Superior temporal gyrus (tissue), 1 donor: ENCODE measurements around the gene KNL1.
"Not testable (repeated sequence)": the region's sequence is repeated elsewhere in the genome, so short reads cannot be mapped to it uniquely, and the experiment has no call there.

ENCODE experiments used
- DNase-seq: peaks from one replicate; pipeline ENCODE4 v3.0.0-alpha.2; 2016; ENCODE audit errors: extremely low spot score

KNL1 gene

GRCh38 chr15:40584191-40584590 lies 9.9 kb upstream of the KNL1 start:
- DNase-seq, result peak; percentile 86

GRCh38 chr15:40590667-40591050 lies 3.4 kb upstream of the KNL1 start:
- no peak for DNase-seq

DNA sequence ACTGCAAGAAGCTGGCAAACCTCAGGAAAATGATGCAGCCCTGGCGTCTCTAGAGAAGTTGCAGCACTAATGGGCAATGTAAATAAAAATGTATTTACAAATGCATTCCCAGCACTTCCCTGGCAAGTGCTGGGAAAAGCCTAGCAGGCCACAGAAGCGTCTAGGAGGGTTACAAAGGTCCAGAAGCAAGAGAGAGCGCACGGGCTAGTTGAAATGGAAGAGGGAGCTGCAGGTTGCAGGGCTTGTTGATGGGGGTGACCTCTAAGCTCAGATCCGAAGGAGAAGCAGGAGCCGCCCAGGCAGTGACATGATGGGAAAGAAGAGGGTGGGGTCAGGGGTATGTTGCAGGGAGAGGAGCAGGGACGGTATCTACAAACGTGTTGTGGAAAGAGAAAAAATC lies 2.7 kb upstream of the KNL1 start:
- no peak for DNase-seq

DNA sequence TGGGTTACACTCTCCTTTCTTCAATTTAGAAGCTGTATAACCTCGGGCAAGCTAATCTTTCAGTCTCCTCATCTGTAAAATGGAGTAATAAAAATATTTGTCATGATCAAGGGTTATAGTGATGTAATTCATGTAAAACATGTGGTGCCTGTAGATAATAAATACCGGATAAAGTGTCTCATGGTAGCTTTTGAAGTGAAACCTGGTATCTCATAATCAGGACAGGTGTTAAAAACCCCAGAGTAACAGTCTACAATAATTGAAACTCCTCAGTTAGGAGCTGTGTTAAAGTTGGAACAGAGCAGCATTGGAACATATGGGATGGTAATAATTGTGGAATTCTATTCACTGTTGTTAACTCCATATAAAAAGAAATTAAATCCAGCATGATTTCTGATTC lies 884 bp upstream of the KNL1 start:
- DNase-seq, result no peak

GRCh38 chr15:40594429-40594836 lies 384 bp downstream of the KNL1 start:
- DNase-seq, result no peak

- DNase-seq, result no peak
Observed at GRCh38 chr15:40595219-40595618, 1.2 kb downstream of the KNL1 start.

DNA sequence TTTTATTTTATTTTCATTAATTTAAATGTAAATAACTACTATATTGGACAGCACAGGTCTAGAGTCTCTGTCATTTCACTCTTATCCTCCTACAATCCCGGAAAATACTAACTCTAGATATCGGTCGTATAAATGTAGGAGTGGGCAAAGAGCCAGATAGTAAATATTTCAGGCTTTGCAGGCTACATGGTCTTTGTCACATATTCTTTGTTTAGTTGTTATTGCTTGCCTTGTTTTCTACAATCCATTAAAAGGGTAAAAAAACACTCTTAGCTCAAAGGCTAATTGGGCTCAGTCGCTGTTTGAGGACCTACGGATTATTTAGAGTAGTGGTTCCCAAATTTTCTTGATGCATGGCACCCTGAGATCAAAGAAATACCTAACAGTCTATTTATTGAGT lies 1.7 kb downstream of the KNL1 start:
- no peak for DNase-seq

- no peak for DNase-seq
Observed at GRCh38 chr15:40597024-40597423, 3.0 kb downstream of the KNL1 start.

- DNase-seq, result no peak
Observed at GRCh38 chr15:40598126-40598525, 4.1 kb downstream of the KNL1 start.

GRCh38 chr15:40598672-40599071 lies 4.6 kb downstream of the KNL1 start:
- DNase-seq, result no peak

DNA sequence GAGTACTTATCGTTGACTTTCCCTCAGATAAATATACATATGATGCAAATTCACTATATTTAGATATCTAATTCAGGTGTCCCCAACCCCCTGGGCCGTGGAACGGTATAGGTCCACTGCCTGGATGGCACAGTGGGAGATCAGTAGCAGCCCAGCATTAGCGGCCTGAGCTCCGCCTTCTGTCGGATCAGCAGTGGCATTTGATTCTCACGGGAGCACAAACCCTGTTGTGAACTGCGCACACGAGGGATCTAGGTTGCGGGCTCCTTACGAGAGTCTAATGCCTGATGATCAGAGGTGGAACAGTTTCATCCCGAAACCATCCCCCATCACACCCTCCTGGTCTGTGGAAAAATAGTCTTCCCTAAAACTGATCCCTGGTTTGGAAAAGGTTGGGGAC lies 6.9 kb downstream of the KNL1 start:
- no peak for DNase-seq

GRCh38 chr15:40603935-40604334 lies 9.9 kb downstream of the KNL1 start:
- no peak for DNase-seq

DNA sequence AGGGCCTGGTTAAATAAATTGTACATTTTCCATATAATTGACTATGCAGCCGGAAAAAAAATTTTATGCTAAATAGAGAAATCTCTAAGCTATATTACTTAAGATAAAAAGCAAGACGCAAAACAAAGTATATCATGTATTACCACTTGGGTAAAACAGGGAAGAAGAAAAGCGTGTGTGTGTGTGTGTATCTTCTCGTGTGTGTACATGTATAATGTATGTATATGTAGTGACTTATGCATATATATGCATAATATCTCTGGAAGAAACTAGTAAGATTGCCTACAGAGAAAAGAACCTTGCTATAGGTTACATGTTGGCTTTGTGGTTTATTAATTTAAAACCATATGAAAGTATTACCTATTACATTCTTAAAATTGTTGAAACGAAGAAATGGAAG lies 19.0 kb downstream of the KNL1 start:
- DNase-seq, result no peak

- no peak for DNase-seq
Observed at GRCh38 chr15:40618023-40618422, 24.0 kb downstream of the KNL1 start.

- DNase-seq, result no peak
Observed at GRCh38 chr15:40618906-40619305, 24.9 kb downstream of the KNL1 start.

- no peak for DNase-seq
Observed at GRCh38 chr15:40623361-40623760, 29.3 kb downstream of the KNL1 start.

- DNase-seq, result no peak
Observed at GRCh38 chr15:40630313-40630712, 36.3 kb downstream of the KNL1 start.

DNA sequence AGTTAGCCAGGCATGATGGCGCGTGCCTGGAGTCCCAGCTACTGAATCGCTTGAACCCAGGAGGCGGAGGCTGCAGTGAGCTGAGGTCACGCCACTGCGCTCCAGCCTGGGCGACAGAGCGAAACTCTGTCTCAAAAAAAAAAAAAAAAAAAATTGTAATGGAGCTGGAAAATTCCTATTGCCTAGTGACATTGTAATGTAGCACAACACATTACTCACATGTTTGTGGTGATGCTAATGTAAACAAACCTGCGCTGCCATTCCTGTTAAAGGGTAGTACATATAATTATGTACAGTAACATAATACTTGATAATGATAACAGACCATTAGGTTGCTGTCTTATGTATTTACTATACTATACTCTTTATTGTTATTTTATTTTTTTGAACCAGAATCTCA lies 39.1 kb downstream of the KNL1 start:
- DNase-seq, result no peak

DNA sequence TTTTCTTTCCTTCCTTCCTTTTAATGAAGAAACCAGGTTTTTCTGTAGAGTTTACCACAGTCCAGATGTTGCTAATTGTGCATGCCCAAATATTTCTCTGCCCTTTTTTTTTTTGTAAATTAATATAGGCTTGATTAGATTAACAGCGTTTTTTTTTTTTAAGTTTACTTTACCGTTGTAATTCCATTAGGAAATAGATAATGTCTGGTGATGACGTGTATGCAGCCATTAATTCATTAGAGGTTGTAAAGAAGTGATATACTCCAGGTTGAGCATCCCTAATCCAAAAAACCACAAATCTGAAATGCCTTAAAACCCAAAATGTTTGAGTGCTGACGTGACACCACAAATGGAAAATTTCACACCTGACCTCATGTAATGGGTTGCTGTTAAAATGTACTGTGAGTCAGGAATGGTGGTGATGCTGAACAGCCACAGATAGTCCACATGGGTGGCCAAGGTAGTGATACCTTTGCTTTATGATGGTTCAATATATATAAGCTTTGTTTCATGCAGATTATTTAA lies 43.2 kb downstream of the KNL1 start:
- no peak for DNase-seq

DNA sequence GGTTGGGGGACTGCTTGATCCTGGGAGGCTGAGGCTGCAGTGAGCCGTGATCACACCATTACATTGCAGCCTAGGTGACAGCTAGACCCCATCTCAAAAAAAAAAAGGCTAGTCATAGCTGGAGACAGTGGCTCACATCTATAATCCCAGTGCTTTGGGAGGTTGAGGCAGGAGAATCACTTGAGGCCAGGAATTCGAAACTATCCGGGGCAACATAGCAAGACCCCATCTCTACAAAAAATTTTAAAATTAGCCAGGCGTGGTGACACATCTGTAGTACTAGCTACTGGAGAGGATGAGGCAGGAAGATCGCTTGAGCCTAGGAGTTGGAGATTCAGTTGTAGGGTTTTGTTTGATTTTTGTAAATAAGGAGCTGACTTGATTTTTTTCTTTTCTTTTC lies 45.6 kb downstream of the KNL1 start:
- DNase-seq, result no peak

DNA sequence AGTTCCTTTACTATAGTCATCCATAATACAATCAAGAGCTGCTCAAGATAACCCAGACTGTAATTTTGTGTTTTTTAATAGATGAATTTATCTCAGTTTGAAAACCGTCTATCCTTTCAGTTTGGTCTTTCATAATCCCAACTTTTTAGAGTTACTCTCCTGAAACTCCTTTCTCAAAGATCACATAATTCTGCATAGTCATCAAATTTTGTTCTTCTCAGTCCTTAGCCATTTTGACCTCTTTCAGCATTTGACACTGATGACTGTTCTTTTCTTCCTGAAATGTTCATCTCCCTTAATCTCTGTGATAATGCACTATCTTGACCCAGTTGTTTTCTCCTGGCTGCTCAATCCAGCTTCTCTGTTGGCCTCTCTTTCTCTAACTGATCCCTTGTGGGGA lies 53.5 kb downstream of the KNL1 start:
- DNase-seq, result no peak

DNA sequence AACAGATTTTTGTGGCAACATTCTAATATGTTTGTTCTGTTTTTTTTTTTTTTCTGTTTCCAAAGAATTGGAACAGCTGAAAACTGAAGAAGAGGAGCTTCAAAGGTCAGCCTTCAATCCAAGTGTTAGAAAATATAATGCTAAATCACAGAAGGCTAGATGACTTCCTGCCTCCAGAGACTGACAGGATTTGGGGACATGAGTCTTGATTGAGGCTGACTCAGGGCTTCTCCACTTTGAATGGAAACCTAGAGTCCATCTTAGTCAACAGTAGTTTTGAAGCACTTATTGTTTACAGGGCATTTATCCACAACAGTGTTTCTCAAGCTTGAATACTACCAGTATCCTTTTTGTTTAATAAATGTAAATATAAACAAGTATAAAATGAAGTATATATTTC lies 56.4 kb downstream of the KNL1 start:
- DNase-seq, result no peak

DNA sequence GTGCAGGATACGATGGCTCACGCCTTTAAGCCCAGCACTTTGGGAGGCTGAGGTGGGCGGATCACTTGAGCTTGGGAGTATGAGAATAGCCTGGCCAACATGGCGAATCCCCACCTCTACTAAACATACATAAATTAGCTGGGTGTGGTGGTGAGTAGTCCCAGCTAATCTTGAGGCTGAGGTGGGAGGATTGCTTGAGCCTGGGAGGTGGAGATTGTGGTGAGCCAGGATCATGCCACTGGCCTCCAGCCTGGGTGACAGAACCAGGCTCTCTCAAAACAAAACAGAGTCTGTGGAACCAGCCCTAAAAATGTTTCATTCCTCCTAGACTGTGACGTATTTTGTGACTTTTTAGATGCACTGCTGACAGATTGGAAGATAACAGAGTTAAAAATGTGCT lies 66.6 kb downstream of the KNL1 start:
- DNase-seq, result no peak

GRCh38 chr15:40664909-40665308 lies 70.9 kb downstream of the KNL1 start:
- DNase-seq, result no peak

GRCh38 chr15:40676290-40676689 lies 82.2 kb downstream of the KNL1 start:
- not testable (repeated sequence) for DNase-seq
